ENCODE data around the gene VAV1.
A peak's percentile ranks its signal among the peaks of the same experiment; 100 is the strongest.

Gene VAV1

DNA sequence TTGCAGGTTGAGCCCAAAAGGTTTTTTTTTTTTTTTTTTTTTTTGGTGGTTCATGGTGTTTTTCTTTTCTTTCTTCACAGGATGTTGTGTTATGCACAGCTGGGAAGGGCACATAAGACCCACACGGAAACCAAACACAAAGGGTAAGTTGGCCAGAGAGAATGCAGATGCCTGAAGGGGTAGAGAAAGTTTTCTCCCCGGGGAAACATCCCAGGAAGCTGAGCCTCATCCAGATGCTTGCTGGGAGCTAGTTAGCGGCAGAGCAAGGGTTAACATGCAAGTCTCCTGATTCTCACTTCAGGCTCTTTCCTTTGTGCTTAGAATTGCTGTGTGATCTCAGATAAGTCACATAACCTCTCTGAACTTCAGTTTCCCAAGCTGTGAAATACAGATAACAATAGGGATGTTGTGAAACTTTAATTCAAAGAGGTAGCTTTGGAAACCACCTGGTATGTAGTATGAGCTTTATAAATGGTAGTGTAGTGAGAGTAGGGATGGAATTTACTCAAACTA, 117.9 kb downstream of the VAV1 start:
- DNase-seq (ENCODE audit: insufficient read length, low spot score) (no peak), FAIRE-seq (no peak)
- no peak for TF ChIP-seq POU2F2 (IDR thresholded peaks at IDR 0.05; ENCODE audit: low read depth, low read length)
- no peak for TF ChIP-seq POLR2AphosphoS5 (IDR thresholded peaks at IDR 0.05; ENCODE audit: low read depth, low read length)
- no peak for TF ChIP-seq SPI1 (IDR thresholded peaks at IDR 0.05; ENCODE audit: low read depth, low read length)
- no peak for TF ChIP-seq POLR2A (IDR thresholded peaks at IDR 0.05; ENCODE audit: low read depth, low read length)
- TF ChIP-seq TAF1 (IDR thresholded peaks at IDR 0.05; ENCODE audit: low read depth, low read length): no peak
- no peak for TF ChIP-seq PAX5 (IDR thresholded peaks at IDR 0.05; ENCODE audit: insufficient read depth, low read length, severe bottlenecking)

DNA sequence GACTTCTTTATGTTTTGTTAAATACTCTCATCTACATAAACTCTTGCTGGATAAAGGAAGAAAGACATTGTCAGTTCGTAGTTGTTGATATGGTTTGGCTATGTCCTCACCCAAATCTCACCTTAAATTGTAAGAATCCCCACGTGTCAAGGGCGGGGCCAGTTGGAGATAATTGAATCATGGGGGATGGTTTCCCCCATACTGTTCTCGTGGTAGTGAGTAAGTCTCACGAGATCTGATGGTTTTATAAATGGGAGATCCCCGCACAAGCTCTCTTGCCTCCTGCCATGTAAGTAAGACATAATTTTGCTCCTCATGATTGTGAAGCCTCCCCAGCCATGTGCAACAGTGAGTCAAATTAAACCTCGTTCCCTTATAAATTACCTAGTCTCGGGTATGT, 118.4 kb downstream of the VAV1 start:
- FAIRE-seq (no peak), DNase-seq (ENCODE audit: insufficient read length, low spot score) (no peak)
- TF ChIP-seq TAF1 (IDR thresholded peaks at IDR 0.05; ENCODE audit: low read depth, low read length) (no peak), POLR2AphosphoS5 (IDR thresholded peaks at IDR 0.05; ENCODE audit: low read depth, low read length) (no peak), POU2F2 (IDR thresholded peaks at IDR 0.05; ENCODE audit: low read depth, low read length) (no peak), POLR2A (IDR thresholded peaks at IDR 0.05; ENCODE audit: low read depth, low read length) (no peak), PAX5 (IDR thresholded peaks at IDR 0.05; ENCODE audit: insufficient read depth, low read length, severe bottlenecking) (no peak)

DNA sequence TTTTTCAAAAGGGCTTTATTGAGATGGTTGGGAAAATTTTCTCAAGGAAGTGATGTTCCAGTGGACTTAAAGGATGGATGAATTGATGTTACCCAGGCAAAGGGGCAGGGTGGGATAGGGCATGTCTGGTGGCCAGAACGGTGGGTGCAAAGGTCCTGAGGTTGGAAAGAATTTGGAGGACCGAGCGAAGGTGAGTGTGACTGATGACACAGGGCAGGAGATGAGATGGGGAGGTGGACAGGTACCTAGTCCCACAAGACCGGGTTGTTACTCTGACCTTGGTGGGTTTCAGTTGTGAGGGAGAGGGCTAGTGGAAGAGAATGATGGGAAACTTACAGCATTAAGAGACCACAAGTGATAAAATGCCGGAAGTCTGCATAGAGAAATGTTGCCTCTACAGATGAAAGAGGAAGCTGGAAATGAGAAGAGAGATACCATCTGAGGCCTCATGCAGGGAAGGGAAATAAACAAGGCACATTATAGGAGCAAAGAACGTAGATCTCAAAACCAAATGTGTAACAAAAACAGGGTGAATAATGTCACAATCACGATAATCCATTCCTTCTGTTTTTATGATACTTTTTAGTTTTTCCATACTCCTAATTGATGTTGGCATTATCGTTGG, 119.4 kb downstream of the VAV1 start:
- DNase-seq (ENCODE audit: insufficient read length, low spot score) (no peak), FAIRE-seq (no peak)
- TF ChIP-seq SPI1 (IDR thresholded peaks at IDR 0.05; ENCODE audit: low read depth, low read length) (peak; percentile 31; the same call in 1 of the 2 replicates), TAF1 (IDR thresholded peaks at IDR 0.05; ENCODE audit: low read depth, low read length) (no peak)

DNA sequence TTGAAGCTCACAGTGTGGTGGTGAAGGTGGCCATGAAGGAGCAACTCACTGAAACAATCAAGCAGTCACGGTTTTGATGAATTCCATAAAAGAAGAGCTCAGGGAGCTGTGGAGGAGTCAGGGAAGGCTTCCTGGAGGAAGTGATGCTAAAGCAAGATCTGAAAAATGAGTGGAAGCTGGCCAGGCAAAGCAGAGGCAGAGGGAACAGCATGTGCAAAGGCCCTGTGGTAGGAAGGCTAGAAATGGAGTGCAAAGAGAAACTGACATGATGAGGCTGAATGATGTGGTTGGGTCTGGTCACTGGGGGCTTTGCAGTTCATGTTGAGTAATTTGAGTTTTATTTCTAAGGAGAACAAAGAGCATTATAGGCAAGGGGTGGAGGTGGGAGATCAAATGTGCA, 121.8 kb downstream of the VAV1 start:
- DNase-seq (ENCODE audit: insufficient read length, low spot score): no peak

DNA sequence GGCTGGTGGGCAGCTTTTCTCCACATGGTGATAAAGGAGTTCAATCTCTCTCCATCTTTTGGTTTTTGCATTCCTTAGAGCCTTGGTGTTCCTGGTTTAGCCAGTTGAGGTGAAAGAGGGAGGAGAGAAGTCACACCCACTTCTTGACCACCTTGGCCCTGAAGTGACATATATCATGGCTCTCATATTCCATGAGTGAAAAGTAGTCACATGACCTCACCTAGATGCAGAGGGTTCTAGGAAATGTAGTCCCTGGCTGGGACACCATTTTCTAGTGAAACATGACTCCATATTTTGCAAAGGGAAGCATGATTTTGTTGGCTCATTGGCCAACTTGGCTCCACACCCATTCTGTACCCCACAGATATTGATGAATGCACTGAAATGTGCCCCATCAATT, 130.9 kb downstream of the VAV1 start:
- TF ChIP-seq POU2F2 (IDR thresholded peaks at IDR 0.05; ENCODE audit: low read depth, low read length) (no peak), POLR2A (IDR thresholded peaks at IDR 0.05; ENCODE audit: low read depth, low read length) (no peak), TAF1 (IDR thresholded peaks at IDR 0.05; ENCODE audit: low read depth, low read length) (no peak)
- DNase-seq (ENCODE audit: insufficient read length, low spot score): no peak
- no peak for FAIRE-seq

More for the DNA sequence above, 121.8 kb downstream of the VAV1 start:
- TF ChIP-seq POU2F2 (IDR thresholded peaks at IDR 0.05; ENCODE audit: low read depth, low read length) (no peak), TAF1 (IDR thresholded peaks at IDR 0.05; ENCODE audit: low read depth, low read length) (no peak), POLR2AphosphoS5 (IDR thresholded peaks at IDR 0.05; ENCODE audit: low read depth, low read length) (no peak), POLR2A (IDR thresholded peaks at IDR 0.05; ENCODE audit: low read depth, low read length) (no peak), SPI1 (IDR thresholded peaks at IDR 0.05; ENCODE audit: low read depth, low read length) (no peak), PAX5 (IDR thresholded peaks at IDR 0.05; ENCODE audit: insufficient read depth, low read length, severe bottlenecking) (no peak)
- no peak for FAIRE-seq

DNA sequence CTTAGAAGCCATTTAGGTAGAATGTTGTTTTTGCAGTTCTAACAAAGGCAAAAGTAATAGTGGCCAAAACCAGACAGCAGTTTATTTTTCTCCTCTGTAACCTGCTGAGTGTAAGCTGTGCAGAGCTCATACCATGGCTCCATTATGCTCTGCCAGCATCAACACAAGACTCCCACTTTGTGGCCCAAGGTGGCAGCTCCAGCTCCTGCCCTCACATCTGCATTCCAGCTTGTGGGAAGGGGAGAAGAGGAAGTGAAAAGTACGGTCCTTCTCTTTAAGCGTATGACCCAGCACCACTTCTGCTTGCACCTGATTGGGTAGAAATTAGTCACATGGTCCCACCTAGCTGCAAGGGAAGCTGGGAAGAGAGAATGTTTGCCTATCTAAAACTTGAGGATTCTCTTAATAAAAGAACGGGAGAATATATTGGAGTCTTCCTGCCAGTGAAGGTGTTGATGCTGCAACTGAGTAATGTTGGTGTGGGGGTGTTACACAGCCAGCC, 134.1 kb downstream of the VAV1 start:
- DNase-seq (ENCODE audit: insufficient read length, low spot score) (no peak), FAIRE-seq (no peak)
- no peak for TF ChIP-seq POLR2A (IDR thresholded peaks at IDR 0.05; ENCODE audit: low read depth, low read length)
- TF ChIP-seq TAF1 (IDR thresholded peaks at IDR 0.05; ENCODE audit: low read depth, low read length): no peak
- TF ChIP-seq POU2F2 (IDR thresholded peaks at IDR 0.05; ENCODE audit: low read depth, low read length): no peak
- no peak for TF ChIP-seq SPI1 (IDR thresholded peaks at IDR 0.05; ENCODE audit: low read depth, low read length)
- no peak for TF ChIP-seq POLR2AphosphoS5 (IDR thresholded peaks at IDR 0.05; ENCODE audit: low read depth, low read length)
- no peak for TF ChIP-seq PAX5 (IDR thresholded peaks at IDR 0.05; ENCODE audit: insufficient read depth, low read length, severe bottlenecking)

Measured in GM12891 (cell line).